GM21390 (cell line): ENCODE measurements around the gene RUNX1.

Experiments used
- ATAC-seq: cut with Tn5 transposase; IDR thresholded peaks from one replicate; pipeline ENCODE4 v1.9.1; 2021; ENCODE audit not compliant: unreplicated experiment

Gene RUNX1

DNA sequence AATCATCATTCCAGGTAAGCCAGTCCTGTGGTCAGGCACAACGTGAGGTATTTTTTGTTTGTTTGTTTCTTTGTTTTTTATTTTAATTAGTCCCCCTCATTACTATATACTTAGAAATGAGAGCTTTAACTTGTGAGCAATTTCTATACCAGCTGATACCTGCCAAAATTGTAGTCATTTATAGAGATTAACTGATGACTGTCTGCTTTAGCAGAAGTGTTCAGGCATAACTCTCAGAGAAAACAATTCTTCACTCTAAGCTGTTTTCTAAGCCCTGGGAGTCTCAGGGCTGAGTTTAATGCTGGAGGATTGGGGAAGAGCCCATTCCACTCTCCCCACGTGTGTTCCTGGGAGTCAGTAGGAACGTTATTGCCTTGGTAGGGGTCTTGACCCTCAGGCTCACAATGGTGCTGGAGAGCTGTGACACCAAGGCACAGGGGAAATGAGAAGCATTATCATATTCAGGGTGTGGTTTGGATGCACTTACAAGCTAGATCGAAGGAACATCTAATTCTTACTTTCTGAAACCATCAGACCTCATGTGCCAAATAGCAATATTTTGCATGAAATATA lies 212.1 kb downstream of the RUNX1 start:
- no peak for ATAC-seq

DNA sequence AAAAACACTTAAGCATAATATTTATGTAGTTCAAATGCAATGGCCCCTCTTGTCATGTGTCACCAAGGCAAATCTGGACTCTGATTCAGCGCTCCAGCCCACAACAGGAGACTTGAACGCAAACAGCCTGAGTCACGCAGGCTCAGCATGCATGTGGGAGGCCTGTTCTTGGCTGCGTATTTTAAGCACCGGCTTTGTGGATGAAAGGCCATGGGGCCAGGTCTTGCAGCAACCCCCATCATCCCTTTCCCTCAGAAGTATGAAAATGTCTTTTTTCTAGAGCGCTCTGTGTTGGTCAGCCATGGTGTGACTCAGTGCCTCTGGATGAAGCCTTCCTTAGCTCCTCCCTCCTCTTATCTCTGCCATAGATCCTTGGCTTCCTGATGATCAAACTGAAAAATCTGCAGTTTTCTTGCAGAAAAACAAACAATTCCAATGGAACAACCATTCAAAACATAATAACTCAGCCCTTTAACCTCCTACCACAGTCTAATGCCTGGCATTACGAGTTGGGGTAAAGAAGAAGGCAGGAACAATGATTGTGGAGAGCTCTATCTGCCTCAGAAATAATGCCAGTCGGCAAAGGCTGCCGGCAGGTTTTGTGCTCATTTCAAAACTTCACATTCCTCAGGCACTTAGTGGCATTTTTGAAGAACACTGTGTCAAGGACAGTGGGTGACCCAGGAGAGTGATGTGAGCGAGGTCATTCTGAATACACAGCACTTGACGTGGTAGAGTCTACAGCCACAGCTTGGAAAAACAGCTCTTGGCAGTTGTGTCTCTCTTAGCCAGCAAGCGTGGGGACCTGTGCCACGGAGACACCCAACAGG lies 212.8 kb downstream of the RUNX1 start:
- ATAC-seq, result no peak

- no peak for ATAC-seq
These were observed 213.6 kb downstream of the RUNX1 start for GRCh38 chr21:34835526-34835925.

- ATAC-seq, result no peak
These were observed 214.1 kb downstream of the RUNX1 start for GRCh38 chr21:34834852-34835501.

- no peak for ATAC-seq
These were observed 214.8 kb downstream of the RUNX1 start for GRCh38 chr21:34834290-34834689.

DNA sequence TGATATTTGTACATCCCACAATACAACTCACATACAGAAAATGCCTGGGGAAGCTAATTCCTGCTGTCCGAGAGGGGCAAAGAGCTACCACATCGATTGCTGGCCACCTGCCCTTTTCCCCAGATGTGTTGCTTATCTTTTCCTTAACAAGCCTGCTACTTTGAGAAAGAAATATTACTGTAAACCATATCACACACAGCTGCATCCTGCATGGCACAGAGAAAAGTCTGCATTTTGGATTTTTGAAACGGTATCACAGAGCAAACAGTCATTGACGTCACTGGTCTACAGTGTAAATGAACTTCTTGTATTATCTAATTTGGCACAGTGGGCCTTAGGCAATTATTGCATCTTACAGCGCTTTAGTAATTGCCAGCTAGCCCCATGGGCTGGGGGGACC lies 215.6 kb downstream of the RUNX1 start:
- no peak for ATAC-seq

- no peak for ATAC-seq
These were observed 218.5 kb downstream of the RUNX1 start for GRCh38 chr21:34830386-34831170.

DNA sequence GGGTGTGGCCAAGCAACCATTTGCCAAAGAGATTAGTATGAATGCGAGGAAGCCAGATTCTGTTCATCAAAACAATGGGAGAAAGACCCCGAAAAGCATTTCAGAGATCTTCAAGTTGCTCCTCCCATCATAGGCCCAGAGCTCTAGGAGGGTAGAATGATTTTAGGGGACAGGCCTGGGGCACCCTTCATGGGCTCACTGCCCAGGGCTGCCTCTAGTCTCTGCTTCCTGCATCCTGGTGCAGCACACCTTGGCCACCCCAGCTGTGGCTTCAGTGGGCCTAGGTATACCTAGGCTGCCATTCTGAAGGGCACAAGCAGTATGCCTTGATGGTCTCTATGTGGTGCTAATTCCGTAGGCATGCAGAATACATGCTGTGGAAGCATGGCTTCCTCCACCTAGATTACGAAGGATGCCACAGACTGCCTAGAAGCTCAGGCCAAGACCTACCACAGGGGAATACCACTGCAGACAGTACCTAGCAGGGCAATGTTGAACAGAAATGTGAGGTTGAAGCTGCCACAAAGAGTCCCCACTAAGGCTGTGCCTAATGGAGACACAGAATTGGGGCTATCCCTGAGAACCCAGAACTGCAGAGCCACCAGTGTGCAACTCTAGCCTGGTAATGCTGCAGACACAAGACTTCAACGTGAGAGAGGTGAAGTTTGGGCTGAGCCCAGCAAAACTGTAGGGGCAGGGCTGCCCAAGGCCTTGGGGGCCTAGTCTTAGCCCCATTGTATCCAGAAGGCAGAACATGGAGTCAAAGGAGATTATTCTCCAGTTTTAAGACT lies 221.5 kb downstream of the RUNX1 start:
- no peak for ATAC-seq

GRCh38 chr21:34826836-34827235 lies 222.3 kb downstream of the RUNX1 start:
- no peak for ATAC-seq

GRCh38 chr21:34825948-34826548 lies 223.1 kb downstream of the RUNX1 start:
- no peak for ATAC-seq

- no peak for ATAC-seq
These were observed 224.0 kb downstream of the RUNX1 start for GRCh38 chr21:34825101-34825500.

- no peak for ATAC-seq
These were observed 224.8 kb downstream of the RUNX1 start for GRCh38 chr21:34824314-34824713.

DNA sequence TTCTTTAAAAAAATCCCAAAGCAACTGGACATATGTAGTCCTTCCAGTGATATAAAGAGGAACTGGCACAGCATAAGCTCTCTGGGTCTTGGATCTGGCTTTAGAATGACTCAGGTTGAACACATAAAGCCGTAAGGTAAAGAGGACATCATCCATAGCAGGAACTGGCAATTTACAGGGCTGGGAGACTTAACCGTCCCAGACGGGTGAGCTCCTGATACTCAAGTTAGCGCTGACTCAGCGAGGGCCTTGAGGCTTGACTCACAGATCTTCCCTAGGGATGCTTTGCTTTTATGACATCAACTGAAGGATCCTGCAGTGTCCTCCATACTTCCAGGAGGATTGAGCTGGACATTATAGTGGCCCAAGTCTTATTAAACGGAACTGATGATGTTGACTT lies 226.2 kb downstream of the RUNX1 start:
- ATAC-seq, result no peak

GRCh38 chr21:34822168-34822567 lies 226.9 kb downstream of the RUNX1 start:
- no peak for ATAC-seq

DNA sequence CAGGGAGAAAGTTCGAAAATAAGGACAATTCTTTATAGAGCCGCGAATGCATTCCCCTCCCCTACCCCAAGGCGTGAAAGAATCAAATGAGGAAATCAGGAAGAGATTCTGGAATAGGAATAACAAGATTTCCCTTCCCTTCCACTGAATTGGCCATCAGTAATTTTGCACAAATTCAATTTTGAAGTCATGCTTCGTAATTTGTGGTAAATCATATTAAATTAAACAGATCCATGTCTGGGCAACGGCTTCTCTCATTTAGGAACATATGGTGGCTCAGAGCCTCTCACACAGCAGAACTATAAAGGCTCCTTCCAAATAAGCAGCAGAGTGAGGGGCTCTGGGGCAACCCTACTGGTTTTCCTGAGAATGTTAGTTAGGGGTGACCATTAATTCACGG lies 227.4 kb downstream of the RUNX1 start:
- no peak for ATAC-seq

- no peak for ATAC-seq
These were observed 229.1 kb downstream of the RUNX1 start for GRCh38 chr21:34820051-34820450.

DNA sequence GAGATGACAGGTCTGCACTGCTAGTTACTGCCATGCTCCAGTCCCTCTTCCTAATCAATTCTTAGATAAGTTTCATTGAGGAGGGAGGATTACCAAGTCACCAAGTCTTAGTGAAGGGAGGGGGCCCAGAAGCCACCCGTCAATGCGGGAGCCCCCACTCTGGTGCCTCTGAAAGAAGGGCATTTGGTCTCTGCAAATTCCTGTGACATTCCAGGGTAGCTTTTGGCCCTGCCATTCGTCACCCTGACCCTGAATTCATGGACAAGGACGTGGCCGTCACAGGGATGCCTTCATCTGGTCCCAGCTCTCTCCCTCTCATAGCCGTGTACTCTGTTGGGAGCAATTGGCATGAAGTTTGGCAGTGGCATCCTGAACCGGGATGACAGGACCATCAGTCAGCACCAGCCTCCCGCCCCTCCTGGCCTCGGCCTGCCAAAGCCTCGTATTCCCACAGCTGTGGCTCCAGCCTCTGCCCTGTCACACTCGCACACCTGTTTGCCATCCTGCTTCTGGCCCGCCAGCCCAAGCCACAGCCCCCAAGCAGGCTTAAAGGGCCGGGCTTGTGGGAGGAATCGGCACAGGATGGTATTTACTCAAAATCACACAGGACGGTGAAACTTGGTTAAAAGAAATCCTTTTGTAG lies 229.6 kb downstream of the RUNX1 start:
- no peak for ATAC-seq

DNA sequence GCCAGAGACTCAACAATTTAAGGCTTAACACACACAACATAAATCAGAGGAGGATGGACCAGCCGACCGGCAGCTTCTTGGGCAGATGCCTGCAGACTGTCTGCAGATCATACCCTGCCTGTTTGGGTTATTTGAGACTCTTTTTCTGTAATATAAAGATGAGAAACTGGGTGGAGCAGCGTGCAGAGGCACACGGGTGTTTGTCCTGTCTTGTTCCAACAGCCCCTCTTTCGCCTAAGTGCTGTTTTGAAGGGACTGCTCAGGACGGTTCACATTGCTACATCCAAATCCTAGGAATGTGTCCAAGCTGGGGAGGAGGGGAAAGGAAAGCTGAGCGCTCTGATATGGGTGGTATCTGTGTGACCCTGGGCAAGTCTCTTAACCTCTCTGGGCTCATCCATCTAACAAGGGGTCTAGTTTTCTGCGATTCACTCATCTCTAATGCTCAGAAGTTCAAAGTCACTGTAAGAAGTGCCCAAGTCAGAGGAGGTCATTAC lies 230.4 kb downstream of the RUNX1 start:
- ATAC-seq, result no peak

DNA sequence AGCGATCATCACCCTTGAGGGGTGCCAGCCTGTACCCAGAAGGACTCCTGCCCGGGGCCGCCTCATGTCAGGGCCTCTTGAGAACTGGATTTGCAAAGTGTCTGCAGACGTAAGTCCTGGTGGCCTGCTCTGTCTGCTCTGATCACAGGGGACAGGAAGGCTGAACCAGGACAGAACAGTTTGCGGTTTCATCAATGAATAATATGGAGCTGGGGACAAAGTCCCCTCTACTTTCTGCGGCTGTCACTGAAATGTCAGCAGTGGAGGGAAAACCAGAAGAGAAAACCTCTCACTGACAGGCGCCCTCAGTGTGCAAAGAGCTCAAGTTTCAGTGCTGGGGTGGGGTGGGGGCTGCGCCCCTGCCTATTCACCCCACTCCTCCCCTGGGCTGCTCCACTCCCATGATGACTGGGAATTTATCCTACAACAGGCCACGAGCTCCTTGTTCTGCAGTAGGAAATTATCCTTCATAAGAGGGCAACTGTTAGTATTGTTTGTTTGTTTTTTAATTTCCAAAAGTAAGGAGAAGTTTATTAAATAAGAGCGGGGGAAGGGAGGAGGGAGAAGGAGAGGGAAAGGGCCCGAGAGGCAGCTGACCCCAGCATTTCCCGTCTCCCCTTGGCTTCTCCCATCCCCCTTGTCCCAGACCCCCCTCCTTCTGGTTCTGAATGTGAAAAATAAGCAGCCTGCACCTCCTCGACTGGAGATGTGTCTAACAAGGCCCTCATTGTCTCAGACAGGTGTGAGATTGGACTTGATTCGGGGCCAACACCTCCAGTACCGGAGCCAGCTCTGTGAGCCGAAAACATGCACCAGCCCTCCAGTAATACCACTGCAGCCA lies 231.1 kb downstream of the RUNX1 start:
- no peak for ATAC-seq
